ENCODE data around the gene CHTOP.

- TF ChIP-seq CTCF (IDR thresholded peaks at IDR 0.05) (no peak), POLR2A (IDR thresholded peaks at IDR 0.05) (no peak), POLR2AphosphoS5 (IDR thresholded peaks at IDR 0.05) (no peak)
Observed at GRCh38 chr1:153609585-153609907, 24.3 kb upstream of the CHTOP start.
